ENCODE results near the gene MORC4. TPM values are rescaled to one million over a fixed set of nuclear protein-coding genes. Genes with fewer than 3 reads are reported as not detected.

The MORC4 gene
- total RNA-seq, 1 experiment from 2014 or later = 69.7 TPM

- POLR2A ChIA-PET = no interaction called here
- Mint-ChIP-seq H3K4me3 (ENCODE audit: unreplicated experiment) (no peak overlapping the region), H3K27me3 (ENCODE audit: insufficient read depth, unreplicated experiment) (no peaks in the 10 kb centered on the region), H3K36me3 (ENCODE audit: insufficient read depth, unreplicated experiment) (no peaks in the 10 kb centered on the region), H3K4me1 (ENCODE audit: low read depth, unreplicated experiment) (peaks cover 9% of the 10 kb centered on the region), H3K27ac (ENCODE audit: unreplicated experiment) (peak overlapping the region; percentile 45), H3K9me3 (ENCODE audit: unreplicated experiment) (no peaks in the 10 kb centered on the region)
- no peaks in the 10 kb centered on the region for H3K9me3 ChIP-seq
- no peaks in the 10 kb centered on the region for H3K27me3 ChIP-seq (replicated peaks; ENCODE audit: control insufficient read depth, insufficient read depth, low read length)
- no peak overlapping the region for H3K4me3 ChIP-seq (ENCODE audit: low read depth, low read length)
- intact Hi-C loops (cut with micrococcal nuclease; ENCODE audit: unreplicated experiment) = no loop called here
- DNase-seq = no peak
- peaks cover 32% of the 10 kb centered on the region for H3K4me1 ChIP-seq
- CTCF ChIA-PET = interaction anchor here (1.5 to 1.8 kb wide), 2 partner anchors 11 to 55 kb away, joined by 4 to 7 read pairs; no protein-coding TSS in a partner anchor
- TF ChIP-seq CTCF (IDR thresholded peaks at IDR 0.05; ENCODE audit: insufficient read depth in 1 of 2, low read depth in 1 of 2, low read length in 1 of 2, severe bottlenecking in 1 of 2, unreplicated experiment in 1 of 2) = no peak
- H3K36me3 ChIP-seq (ENCODE audit: control insufficient read depth, insufficient read depth, low read length) = no peaks in the 10 kb centered on the region
- BruUV-seq (replicated peaks) = no TSS peak
Measured at GRCh38 chrX:106905064-106905708, 94.8 kb downstream of the MORC4 start.

- no TSS peak for BruUV-seq (replicated peaks)
- POLR2A ChIA-PET = interaction anchor here (0.7 kb wide), 1 partner anchor 29 kb away, joined by 3 read pairs; no protein-coding TSS in a partner anchor
- no peak for DNase-seq
- CTCF ChIA-PET = interaction anchor here (0.6 to 1.5 kb wide), 3 partner anchors 10 to 92 kb away, joined by 3 to 5 read pairs (median 4); no protein-coding TSS in a partner anchor
- intact Hi-C loops (cut with micrococcal nuclease; ENCODE audit: unreplicated experiment) = no loop called here
- Mint-ChIP-seq H3K4me1 (ENCODE audit: low read depth, unreplicated experiment) (peaks cover 15% of the 10 kb centered on the region), H3K27me3 (ENCODE audit: insufficient read depth, unreplicated experiment) (no peaks in the 10 kb centered on the region), H3K9me3 (ENCODE audit: unreplicated experiment) (no peaks in the 10 kb centered on the region), H3K4me3 (ENCODE audit: unreplicated experiment) (no peak overlapping the region), H3K36me3 (ENCODE audit: insufficient read depth, unreplicated experiment) (no peaks in the 10 kb centered on the region), H3K27ac (ENCODE audit: unreplicated experiment) (no peak overlapping the region)
- Histone ChIP-seq H3K36me3 (ENCODE audit: control insufficient read depth, insufficient read depth, low read length) (no peaks in the 10 kb centered on the region), H3K4me1 (peaks cover 33% of the 10 kb centered on the region), H3K27me3 (replicated peaks; ENCODE audit: control insufficient read depth, insufficient read depth, low read length) (no peaks in the 10 kb centered on the region), H3K9me3 (no peaks in the 10 kb centered on the region), H3K4me3 (ENCODE audit: low read depth, low read length) (no peak overlapping the region)
- no peak for TF ChIP-seq CTCF (IDR thresholded peaks at IDR 0.05; ENCODE audit: insufficient read depth in 1 of 2, low read depth in 1 of 2, low read length in 1 of 2, severe bottlenecking in 1 of 2, unreplicated experiment in 1 of 2)
Measured at GRCh38 chrX:106903856-106904528, 96.0 kb downstream of the MORC4 start.

DNA sequence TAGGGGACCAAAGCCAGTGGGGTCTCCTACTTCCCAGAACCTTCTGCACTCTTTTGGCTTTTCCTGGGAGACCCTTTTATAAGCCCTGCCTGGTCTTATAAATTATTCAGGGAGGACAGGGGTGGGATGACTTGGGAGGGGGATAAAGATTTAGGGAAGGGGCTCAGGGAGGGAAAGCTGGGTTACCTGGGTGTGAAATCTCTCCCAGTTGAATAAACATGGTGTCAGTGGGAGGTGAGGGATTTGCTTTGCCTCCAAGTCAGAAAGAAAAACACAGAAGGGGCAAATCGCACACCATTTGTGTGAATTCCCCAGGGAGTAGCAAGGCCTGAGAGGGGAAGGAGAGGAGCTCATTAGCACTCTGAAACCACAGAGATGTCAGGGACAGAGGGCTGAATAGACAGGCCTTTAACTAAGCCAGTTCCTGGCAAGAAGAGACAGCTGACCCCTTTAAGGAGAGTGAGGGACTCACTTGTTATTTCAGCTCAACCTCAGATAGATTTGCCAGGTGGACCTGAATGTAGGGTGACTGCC, 96.7 kb downstream of the MORC4 start, which contains the start of gene RIPPLY1:
TSS of gene RIPPLY1 (minus strand) at position 51 of the 534 bp plus-strand sequence. CDS start 54 bp downstream, outside the sequence.
- Mint-ChIP-seq H3K36me3 (ENCODE audit: insufficient read depth, unreplicated experiment) (no peaks in the 10 kb centered on the region), H3K27me3 (ENCODE audit: insufficient read depth, unreplicated experiment) (no peaks in the 10 kb centered on the region), H3K4me3 (ENCODE audit: unreplicated experiment) (no peak within 1 kb of the TSS), H3K27ac (ENCODE audit: unreplicated experiment) (no peak within 1 kb of the TSS), H3K9me3 (ENCODE audit: unreplicated experiment) (no peaks in the 10 kb centered on the region), H3K4me1 (ENCODE audit: low read depth, unreplicated experiment) (peaks cover 17% of the 10 kb centered on the region)
- BruUV-seq (replicated peaks) = no TSS peak
- Histone ChIP-seq H3K4me1 (peaks cover 40% of the 10 kb centered on the region), H3K36me3 (ENCODE audit: control insufficient read depth, insufficient read depth, low read length) (no peaks in the 10 kb centered on the region), H3K9me3 (no peaks in the 10 kb centered on the region), H3K27me3 (replicated peaks; ENCODE audit: control insufficient read depth, insufficient read depth, low read length) (no peaks in the 10 kb centered on the region), H3K4me3 (ENCODE audit: low read depth, low read length) (no peak within 1 kb of the TSS)
- ChIA-PET CTCF (interaction anchor here (0.6 to 2.1 kb wide), 5 partner anchors 9 to 803 kb away, joined by 3 to 12 read pairs (median 5); no protein-coding TSS in a partner anchor), POLR2A (interaction anchor here (0.7 kb wide), 1 partner anchor 29 kb away, joined by 3 read pairs; no protein-coding TSS in a partner anchor)
- TF ChIP-seq CTCF (IDR thresholded peaks at IDR 0.05; ENCODE audit: insufficient read depth in 1 of 2, low read depth in 1 of 2, low read length in 1 of 2, severe bottlenecking in 1 of 2, unreplicated experiment in 1 of 2) = no peak
- no peak for DNase-seq
- intact Hi-C loops (cut with micrococcal nuclease; ENCODE audit: unreplicated experiment) = no loop called here
